ENCODE results near the gene RXRA.

RXRA gene

DNA sequence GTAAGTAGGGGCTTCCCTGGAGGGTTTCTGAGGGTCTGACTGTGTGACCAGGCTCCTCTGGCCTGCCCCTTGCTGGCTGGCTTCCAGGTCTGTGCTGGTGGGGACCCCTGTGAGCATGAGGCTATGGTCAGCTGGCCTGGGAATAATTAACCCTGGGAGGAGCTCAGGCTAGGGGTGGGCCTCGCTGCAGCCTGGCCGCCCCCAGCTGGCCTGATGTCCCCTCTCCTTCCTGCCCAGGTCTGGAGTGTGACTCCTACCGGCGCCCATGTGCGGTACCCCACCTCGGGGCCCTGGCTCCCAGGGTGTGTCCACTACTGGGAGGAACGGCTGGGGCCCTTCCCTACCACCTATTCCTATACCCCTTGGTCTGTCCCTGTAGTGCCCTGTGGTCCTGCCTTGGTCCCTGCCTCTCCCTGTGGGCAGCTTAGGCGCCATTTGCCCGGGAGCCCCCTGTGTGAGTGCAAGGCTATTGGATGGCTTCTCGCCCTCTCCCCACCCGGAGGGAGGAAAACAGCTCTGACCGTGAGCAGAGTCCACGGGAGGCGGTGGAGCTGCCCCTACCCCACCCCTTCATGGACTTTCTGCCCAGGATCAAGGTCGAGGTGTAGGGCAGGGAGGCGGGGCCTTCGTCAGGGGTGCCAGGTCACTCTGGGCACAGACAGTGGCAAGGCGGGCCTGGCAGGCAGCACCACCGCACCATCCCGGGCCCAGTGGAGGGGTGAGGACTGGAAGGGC, 9.4 kb downstream of the RXRA start:
- TF ChIP-seq, protein P1, sequence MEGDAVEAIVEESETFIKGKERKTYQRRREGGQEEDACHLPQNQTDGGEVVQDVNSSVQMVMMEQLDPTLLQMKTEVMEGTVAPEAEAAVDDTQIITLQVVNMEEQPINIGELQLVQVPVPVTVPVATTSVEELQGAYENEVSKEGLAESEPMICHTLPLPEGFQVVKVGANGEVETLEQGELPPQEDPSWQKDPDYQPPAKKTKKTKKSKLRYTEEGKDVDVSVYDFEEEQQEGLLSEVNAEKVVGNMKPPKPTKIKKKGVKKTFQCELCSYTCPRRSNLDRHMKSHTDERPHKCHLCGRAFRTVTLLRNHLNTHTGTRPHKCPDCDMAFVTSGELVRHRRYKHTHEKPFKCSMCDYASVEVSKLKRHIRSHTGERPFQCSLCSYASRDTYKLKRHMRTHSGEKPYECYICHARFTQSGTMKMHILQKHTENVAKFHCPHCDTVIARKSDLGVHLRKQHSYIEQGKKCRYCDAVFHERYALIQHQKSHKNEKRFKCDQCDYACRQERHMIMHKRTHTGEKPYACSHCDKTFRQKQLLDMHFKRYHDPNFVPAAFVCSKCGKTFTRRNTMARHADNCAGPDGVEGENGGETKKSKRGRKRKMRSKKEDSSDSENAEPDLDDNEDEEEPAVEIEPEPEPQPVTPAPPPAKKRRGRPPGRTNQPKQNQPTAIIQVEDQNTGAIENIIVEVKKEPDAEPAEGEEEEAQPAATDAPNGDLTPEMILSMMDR (IDR thresholded peaks at IDR 0.05) = no peak
- DNase-seq (ENCODE audit: low spot score) = no peak
- H3K27ac ChIP-seq = no peak overlapping the region
- H3K4me3 ChIP-seq = no peak overlapping the region

DNA sequence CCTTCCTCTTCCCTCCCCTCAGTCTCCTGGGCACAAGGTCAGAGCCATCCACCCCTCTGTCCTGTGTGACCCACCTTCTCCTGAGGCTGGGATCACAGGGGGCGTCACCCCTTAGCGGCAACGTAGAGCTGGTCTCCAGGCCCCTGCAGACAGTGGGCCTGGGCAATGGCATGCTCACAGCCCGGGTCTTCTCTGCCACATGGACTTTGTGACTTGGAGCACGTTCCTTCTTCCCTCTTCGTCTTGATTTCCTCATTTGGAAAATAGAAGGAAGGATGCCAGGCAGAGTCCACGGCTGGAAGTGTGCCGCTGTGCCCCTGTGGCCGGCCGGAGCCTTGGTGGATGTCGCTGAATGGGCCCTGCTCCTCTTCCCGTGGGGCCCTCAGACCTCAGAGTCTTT, 10.0 kb downstream of the RXRA start:
- DNase-seq (ENCODE audit: low spot score) = no peak
- H3K27ac ChIP-seq = no peak overlapping the region
- TF ChIP-seq, protein P1 (IDR thresholded peaks at IDR 0.05) = no peak
- no peak overlapping the region for H3K4me3 ChIP-seq

GRCh38 chr9:134336924-134337323, 10.7 kb downstream of the RXRA start:
- no peak overlapping the region for H3K4me3 ChIP-seq
- DNase-seq (ENCODE audit: low spot score) = no peak
- TF ChIP-seq, protein P1 (IDR thresholded peaks at IDR 0.05) = no peak
- H3K27ac ChIP-seq = no peak overlapping the region

DNA sequence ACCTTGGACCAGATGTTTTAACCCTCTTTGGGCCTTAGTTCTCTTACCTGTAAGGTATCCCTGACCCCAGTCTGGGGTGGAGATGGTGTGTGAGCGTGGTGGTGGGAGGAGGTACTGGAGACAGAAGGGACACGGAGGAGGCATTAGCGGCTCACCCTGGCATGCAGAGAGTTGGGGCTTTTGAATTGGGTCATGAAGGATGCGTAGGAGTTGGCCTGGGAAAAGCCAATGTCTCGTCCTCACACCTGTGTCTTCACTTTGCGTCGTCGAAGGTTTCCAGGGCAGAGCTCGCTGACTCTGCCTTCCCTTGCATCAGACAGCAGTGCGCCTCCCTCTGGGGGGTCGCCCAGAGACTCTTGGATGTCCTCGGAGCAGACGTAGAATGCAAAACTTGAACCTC, 11.2 kb downstream of the RXRA start:
- no peak for DNase-seq (ENCODE audit: low spot score)
- TF ChIP-seq, protein P1 (IDR thresholded peaks at IDR 0.05) = no peak
- Histone ChIP-seq H3K4me3 (no peak overlapping the region), H3K27ac (no peak overlapping the region)

DNA sequence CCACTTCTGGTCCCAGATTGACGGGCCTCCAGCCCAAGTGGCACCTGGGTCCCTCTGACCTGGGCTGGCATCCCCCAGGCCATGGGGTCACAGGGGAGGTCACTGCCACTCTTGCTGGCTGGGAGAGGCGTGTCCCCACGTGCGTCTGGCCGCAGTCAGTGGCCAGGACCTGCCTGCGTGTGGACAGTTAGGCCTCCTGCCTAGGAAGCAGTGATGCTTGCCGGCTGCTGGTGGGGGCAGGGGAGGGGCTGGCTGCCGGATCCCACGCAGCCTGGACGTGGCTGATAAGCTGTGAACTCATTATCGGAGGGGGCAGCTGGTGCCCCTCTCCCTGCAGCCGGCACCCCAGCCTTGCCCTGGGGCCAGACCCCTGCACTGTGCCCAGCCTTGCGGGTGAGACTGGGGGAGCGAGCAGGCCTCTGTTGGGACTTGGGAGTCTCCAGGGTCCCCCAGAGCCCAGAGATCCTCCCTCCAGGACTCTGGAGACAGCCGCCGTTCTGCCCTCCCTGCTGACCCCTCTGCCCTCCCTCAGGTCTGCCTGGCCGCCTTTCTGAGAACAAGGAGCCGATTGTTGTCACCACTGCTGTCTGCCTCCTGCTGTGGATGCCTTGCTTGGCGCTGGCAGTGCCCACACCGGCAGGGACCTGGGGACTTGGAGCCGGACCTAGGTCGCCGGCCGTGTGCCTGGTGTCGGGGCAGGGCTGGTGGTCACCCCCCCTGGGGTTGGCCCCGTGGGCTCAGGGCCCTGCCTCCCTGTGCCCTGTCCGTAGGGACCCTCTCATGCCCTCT, 12.3 kb downstream of the RXRA start:
- H3K4me3 ChIP-seq = peak overlapping the region; percentile 63
- TF ChIP-seq, protein P1 (IDR thresholded peaks at IDR 0.05) = no peak
- DNase-seq (ENCODE audit: low spot score) = no peak

GRCh38 chr9:134339183-134339806, 13.0 kb downstream of the RXRA start:
- DNase-seq (ENCODE audit: low spot score) = no peak
- H3K27ac ChIP-seq = peak overlapping the region in 1 of 2 donors; percentile 61
- H3K4me3 ChIP-seq = peak overlapping the region; percentile 63
- TF ChIP-seq, protein P1 (IDR thresholded peaks at IDR 0.05) = no peak

More for the DNA sequence above, 12.3 kb downstream of the RXRA start:
- peak overlapping the region in 1 of 2 donors; percentile 61 for H3K27ac ChIP-seq

Measured in coronary artery (tissue), 2 donors.